Panc1 (cell line): ENCODE data around the gene HEPHL1. TPM values are rescaled to one million over a fixed set of nuclear protein-coding genes. Genes with fewer than 3 reads are reported as not detected.
"Not testable (repeated sequence)": the region's sequence is repeated elsewhere in the genome, so short reads cannot be mapped to it uniquely, and the experiment has no call there.

ENCODE experiments used
- ATAC-seq: fragments of 200-7000 bp; cut with Tn5 transposase; 2 replicates; pipeline ENCODE4 v1.9.1; 2020; ENCODE audit warnings: mild to moderate bottlenecking, moderate library complexity
- BruUV-seq: library from RNA; stranded (reverse); fragments of 400-500 nt; replicated peaks from 2 replicates; lab custom pipeline; 2021; lab: Mats Ljungman, UMichigan
- CTCF ChIA-PET: fragments of 300-600 bp; sonication (Branson Sonifier 250); formaldehyde crosslinking; loops from one replicate; lab custom pipeline; 2022; ENCODE audit warnings: antibody characterized with exemption; lab: Charles Lee
- POLR2A ChIA-PET: fragments of 300-600 bp; sonication (Branson Sonifier 250); formaldehyde crosslinking; loops from one replicate; lab custom pipeline; 2022; ENCODE audit warnings: antibody characterized with exemption; lab: Charles Lee
- DNase-seq: peaks from one replicate; pipeline ENCODE4 v3.0.0-alpha.2; 2010; ENCODE audit warnings: low read depth, low spot score
- H3K27ac ChIP-seq: 2 replicates; pipeline ENCODE4 v1.5.1; 2011; ENCODE audit warnings: mild to moderate bottlenecking, low read length, inconsistent platforms
- H3K27me3 ChIP-seq: fragments of 200-500 bp; sonication (Bioruptor generic); 2 replicates; pipeline ENCODE4 v1.6.0; 2014; ENCODE audit warnings: low read length, inconsistent platforms; ENCODE audit not compliant: control insufficient read depth, insufficient read depth
- H3K36me3 ChIP-seq: fragments of 200-500 bp; sonication (Bioruptor generic); 2 replicates; pipeline ENCODE4 v1.5.1; 2014; ENCODE audit warnings: inconsistent platforms, mild to moderate bottlenecking, low read length, moderate library complexity; ENCODE audit not compliant: control insufficient read depth, insufficient read depth
- H3K4me1 ChIP-seq: 2 replicates; pipeline ENCODE4 v1.5.1; 2011; ENCODE audit warnings: inconsistent platforms, mild to moderate bottlenecking, low read length, moderate library complexity; ENCODE audit not compliant: control insufficient read depth, insufficient read depth
- H3K4me3 ChIP-seq, 2 experiments: 2 replicates each; pipeline ENCODE4 v1.5.1; 2011 to 2012; ENCODE audit warnings: low read depth in 2 of 2, low read length in 2 of 2, mild to moderate bottlenecking in 2 of 2, inconsistent platforms in 1 of 2, moderate library complexity in 1 of 2
- H3K9me3 ChIP-seq: fragments of 200-500 bp; sonication (Bioruptor generic); 2 replicates; pipeline ENCODE4 v1.5.1; 2014; ENCODE audit warnings: low read depth, mild to moderate bottlenecking, inconsistent platforms, low read length, moderate library complexity; ENCODE audit not compliant: control insufficient read depth, insufficient read depth
- POLR2AphosphoS5 ChIP-seq: IDR thresholded peaks from 2 replicates; pipeline ENCODE4 v1.6.1; 2012; ENCODE audit warnings: mild to moderate bottlenecking, low read depth, low read length, moderate library complexity
- SIN3A ChIP-seq: IDR thresholded peaks from 2 replicates; pipeline ENCODE4 v1.6.1; 2012; ENCODE audit warnings: low read depth, mild to moderate bottlenecking, low read length, moderate library complexity, borderline replicate concordance; ENCODE audit not compliant: insufficient read depth
- TCF7L2 ChIP-seq: IDR thresholded peaks from 2 replicates; pipeline ENCODE4 v1.6.1; 2011; ENCODE audit warnings: mild to moderate bottlenecking, low read depth, low read length, inconsistent platforms
- in situ Hi-C: cut with HindIII; loops from 2 replicates; pipeline ENCODE4 v1.10.0; 2016; ENCODE audit warnings: low sequenced_read_pairs, low pct_unique_long_range_greater_than_20kb
- intact Hi-C: fragments of 100-400 bp; cut with micrococcal nuclease; formaldehyde crosslinking; loops from one replicate; pipeline ENCODE4 v1.10.0; 2022; ENCODE audit not compliant: unreplicated experiment
- total RNA-seq: library from RNA; stranded (reverse); gene quantifications from one replicate; pipeline ENCODE4 v1.2.1, GENCODE V29; 2021; ENCODE audit not compliant: unreplicated experiment
- TF ChIP-seq, protein P1 (sequence below), 2 experiments: IDR thresholded peaks; 2 replicates each; pipeline ENCODE4 v1.6.1; 2011 to 2012; ENCODE audit warnings: low read depth in 2 of 2, control low read depth in 1 of 2, low read length in 1 of 2, mild to moderate bottlenecking in 1 of 2, moderate library complexity in 1 of 2; ENCODE audit not compliant: insufficient read depth in 1 of 2
- TF ChIP-seq, protein P2 (sequence below): fragments of 450-650 bp; IDR thresholded peaks from 2 replicates; pipeline ENCODE4 v1.5.1; 2017; ENCODE audit warnings: mild to moderate bottlenecking

The HEPHL1 gene
- total RNA-seq, 1 experiment from 2014 or later = not detected

GRCh38 chr11:94153320-94153719, 132.2 kb downstream of the HEPHL1 start:
- ATAC-seq = no peak
- no peak for DNase-seq
- no peaks in the 10 kb centered on the region for H3K36me3 ChIP-seq
- CTCF ChIA-PET = interaction anchor here (0.5 kb wide), 1 partner anchor 136 kb away, joined by 3 read pairs; no protein-coding TSS in a partner anchor
- POLR2A ChIA-PET = no interaction called here
- H3K4me3 ChIP-seq = no peak overlapping the region
- peak overlapping the region; percentile 3; the same call in 1 of the 2 replicates for H3K27ac ChIP-seq
- H3K27me3 ChIP-seq = no peaks in the 10 kb centered on the region
- H3K4me1 ChIP-seq = peaks cover 60% of the 10 kb centered on the region
- no peaks in the 10 kb centered on the region for H3K9me3 ChIP-seq
- in situ Hi-C loops (no loop called here), intact Hi-C loops (no loop called here)
- TF ChIP-seq, protein P1, sequence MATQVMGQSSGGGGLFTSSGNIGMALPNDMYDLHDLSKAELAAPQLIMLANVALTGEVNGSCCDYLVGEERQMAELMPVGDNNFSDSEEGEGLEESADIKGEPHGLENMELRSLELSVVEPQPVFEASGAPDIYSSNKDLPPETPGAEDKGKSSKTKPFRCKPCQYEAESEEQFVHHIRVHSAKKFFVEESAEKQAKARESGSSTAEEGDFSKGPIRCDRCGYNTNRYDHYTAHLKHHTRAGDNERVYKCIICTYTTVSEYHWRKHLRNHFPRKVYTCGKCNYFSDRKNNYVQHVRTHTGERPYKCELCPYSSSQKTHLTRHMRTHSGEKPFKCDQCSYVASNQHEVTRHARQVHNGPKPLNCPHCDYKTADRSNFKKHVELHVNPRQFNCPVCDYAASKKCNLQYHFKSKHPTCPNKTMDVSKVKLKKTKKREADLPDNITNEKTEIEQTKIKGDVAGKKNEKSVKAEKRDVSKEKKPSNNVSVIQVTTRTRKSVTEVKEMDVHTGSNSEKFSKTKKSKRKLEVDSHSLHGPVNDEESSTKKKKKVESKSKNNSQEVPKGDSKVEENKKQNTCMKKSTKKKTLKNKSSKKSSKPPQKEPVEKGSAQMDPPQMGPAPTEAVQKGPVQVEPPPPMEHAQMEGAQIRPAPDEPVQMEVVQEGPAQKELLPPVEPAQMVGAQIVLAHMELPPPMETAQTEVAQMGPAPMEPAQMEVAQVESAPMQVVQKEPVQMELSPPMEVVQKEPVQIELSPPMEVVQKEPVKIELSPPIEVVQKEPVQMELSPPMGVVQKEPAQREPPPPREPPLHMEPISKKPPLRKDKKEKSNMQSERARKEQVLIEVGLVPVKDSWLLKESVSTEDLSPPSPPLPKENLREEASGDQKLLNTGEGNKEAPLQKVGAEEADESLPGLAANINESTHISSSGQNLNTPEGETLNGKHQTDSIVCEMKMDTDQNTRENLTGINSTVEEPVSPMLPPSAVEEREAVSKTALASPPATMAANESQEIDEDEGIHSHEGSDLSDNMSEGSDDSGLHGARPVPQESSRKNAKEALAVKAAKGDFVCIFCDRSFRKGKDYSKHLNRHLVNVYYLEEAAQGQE (IDR thresholded peaks at IDR 0.05; ENCODE audit: insufficient read depth in 1 of 2, low read depth in 2 of 2, low read length in 1 of 2) = no peak
- TF ChIP-seq SIN3A (no peak), TCF7L2 (no peak), POLR2AphosphoS5 (no peak)
- TF ChIP-seq, protein P2, sequence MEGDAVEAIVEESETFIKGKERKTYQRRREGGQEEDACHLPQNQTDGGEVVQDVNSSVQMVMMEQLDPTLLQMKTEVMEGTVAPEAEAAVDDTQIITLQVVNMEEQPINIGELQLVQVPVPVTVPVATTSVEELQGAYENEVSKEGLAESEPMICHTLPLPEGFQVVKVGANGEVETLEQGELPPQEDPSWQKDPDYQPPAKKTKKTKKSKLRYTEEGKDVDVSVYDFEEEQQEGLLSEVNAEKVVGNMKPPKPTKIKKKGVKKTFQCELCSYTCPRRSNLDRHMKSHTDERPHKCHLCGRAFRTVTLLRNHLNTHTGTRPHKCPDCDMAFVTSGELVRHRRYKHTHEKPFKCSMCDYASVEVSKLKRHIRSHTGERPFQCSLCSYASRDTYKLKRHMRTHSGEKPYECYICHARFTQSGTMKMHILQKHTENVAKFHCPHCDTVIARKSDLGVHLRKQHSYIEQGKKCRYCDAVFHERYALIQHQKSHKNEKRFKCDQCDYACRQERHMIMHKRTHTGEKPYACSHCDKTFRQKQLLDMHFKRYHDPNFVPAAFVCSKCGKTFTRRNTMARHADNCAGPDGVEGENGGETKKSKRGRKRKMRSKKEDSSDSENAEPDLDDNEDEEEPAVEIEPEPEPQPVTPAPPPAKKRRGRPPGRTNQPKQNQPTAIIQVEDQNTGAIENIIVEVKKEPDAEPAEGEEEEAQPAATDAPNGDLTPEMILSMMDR = no peak
- no TSS peak for BruUV-seq

DNA sequence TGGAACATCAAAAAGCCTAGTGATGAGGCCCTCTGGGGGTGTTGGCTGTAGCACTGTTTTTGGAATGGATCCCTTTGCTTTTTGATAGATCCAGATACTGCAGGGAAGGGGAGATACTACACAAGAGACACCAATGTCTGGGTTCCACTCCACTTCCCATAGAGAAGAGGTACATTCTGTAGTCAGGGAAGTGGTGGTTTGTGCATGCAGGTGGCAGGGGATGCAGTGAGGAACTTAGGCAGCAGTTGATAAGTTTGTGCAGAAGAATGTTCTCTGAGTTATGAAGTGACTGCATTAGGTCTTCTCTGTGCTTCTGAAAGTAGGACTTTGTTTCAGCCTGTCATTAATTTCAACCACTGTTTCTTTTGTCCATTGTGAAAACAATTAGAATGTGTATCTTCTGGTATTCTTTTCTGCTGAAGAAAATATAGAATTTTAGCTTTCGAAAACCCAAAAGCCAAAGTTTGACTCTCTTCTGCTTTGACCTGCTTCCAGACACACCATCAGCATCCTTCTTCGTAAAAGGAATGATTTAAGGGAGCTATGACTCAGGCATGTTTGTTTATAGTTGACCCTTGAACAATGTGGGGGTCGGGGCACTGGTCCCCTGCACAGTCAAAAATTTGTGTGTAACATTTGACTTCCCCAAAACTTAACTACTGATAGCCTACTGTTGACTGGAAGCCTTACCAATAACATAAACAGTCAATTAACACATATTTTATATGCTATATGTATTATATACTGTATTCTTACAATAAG, 133.1 kb downstream of the HEPHL1 start:
- H3K27me3 ChIP-seq = no peaks in the 10 kb centered on the region
- ChIA-PET POLR2A (no interaction called here), CTCF (no interaction called here)
- ATAC-seq = no peak
- no TSS peak for BruUV-seq
- in situ Hi-C loops = no loop called here
- intact Hi-C loops = no loop called here
- TF ChIP-seq TCF7L2 (no peak), POLR2AphosphoS5 (no peak), SIN3A (no peak)
- TF ChIP-seq, protein P2 = no peak
- TF ChIP-seq, protein P1 (IDR thresholded peaks at IDR 0.05; ENCODE audit: insufficient read depth in 1 of 2, low read depth in 2 of 2, low read length in 1 of 2) = no peak
- no peak overlapping the region for H3K4me3 ChIP-seq
- H3K27ac ChIP-seq = no peak overlapping the region
- DNase-seq = no peak
- peaks cover 50% of the 10 kb centered on the region for H3K4me1 ChIP-seq
- no peaks in the 10 kb centered on the region for H3K36me3 ChIP-seq
- H3K9me3 ChIP-seq = no peaks in the 10 kb centered on the region

DNA sequence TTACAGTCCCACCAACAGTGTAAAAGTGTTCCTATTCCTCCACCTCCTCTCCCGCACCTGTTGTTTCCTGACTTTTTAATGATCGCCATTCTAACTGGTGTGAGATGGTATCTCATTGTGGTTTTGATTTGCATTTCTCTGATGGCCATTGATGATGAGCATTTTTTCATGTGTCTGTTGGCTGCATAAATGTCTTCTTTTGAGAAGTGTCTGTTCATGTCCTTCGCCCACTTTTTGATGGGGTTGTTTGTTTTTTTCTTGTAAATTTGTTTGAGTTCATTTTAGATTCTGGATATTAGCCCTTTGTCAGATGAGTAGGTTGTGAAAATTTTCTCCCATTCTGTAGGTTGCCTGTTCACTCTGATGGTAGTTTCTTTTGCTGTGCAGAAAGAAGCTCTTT, 136.2 kb downstream of the HEPHL1 start:
- CTCF ChIA-PET, H3K36me3 ChIP-seq: not testable (repeated sequence)

More for the DNA sequence above, 136.2 kb downstream of the HEPHL1 start:
- peaks cover 21% of the 10 kb centered on the region for H3K4me1 ChIP-seq
- ATAC-seq, H3K27me3 ChIP-seq, POLR2A ChIA-PET, H3K27ac ChIP-seq, DNase-seq, H3K9me3 ChIP-seq, H3K4me3 ChIP-seq, in situ Hi-C loops, intact Hi-C loops, BruUV-seq: not testable (repeated sequence)
